ENCODE results near the gene CYTH2.

DNA sequence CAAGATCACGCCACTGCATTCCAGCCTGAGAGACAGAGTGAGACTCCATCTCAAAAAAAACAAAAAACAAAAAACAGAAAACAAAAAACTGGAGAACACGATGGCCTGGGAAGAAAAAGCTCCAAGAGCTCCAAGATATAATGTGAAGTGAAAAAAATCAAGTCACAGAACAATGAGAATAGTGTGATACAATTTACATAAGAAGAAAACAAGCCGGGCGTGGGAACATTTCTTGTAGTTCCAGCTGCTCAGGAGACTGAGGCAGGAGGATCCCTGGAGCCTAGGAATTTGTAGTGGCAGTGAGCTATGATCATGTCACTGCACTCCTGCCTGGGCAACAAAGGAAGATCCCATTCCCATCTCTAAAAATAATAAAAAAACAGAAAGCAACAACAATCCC is 51.0 kb downstream of the CYTH2 start:
- TF ChIP-seq, protein P1, sequence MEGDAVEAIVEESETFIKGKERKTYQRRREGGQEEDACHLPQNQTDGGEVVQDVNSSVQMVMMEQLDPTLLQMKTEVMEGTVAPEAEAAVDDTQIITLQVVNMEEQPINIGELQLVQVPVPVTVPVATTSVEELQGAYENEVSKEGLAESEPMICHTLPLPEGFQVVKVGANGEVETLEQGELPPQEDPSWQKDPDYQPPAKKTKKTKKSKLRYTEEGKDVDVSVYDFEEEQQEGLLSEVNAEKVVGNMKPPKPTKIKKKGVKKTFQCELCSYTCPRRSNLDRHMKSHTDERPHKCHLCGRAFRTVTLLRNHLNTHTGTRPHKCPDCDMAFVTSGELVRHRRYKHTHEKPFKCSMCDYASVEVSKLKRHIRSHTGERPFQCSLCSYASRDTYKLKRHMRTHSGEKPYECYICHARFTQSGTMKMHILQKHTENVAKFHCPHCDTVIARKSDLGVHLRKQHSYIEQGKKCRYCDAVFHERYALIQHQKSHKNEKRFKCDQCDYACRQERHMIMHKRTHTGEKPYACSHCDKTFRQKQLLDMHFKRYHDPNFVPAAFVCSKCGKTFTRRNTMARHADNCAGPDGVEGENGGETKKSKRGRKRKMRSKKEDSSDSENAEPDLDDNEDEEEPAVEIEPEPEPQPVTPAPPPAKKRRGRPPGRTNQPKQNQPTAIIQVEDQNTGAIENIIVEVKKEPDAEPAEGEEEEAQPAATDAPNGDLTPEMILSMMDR (IDR thresholded peaks at IDR 0.05; ENCODE audit: insufficient read depth, low read depth, low read length) = no peak
- no peak for TF ChIP-seq EZH2 (IDR thresholded peaks at IDR 0.05; ENCODE audit: insufficient read depth, low read length)

All from astrocyte (in vitro differentiated cells and primary cell).